ENCODE results near the gene REXO1.

The REXO1 gene

DNA sequence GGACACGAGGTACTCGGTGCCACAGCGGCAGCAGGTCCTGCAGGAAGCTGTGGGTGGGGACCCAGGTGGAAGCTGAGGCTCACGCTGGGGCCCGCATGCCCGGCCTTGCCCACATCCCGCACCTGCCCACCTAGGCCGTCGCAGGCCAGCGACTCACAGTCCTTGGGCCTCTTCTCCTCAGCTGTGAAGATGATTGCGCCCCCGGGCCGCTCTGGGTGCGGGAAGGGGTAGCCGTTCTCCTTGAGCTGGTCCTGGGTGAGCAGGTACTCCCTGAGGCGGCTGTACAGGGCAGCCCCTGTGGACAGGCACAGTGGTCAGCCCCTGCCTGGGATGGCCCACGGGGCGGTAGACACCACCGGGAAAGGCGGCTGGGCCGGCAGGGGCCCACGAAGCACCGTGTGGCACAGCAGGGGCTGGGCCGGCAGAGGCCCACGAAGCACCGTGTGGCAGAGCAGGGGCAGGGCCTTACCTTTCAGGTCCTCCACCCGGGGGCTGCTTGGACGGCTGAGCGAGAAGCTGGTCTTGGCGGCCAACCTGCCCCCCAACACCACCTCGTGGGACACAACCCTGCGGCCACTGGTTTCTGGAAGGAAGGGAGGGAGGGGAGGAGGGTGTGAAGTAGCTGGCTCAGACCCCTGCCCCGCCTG, 29.6 kb downstream of the REXO1 start:
- TF ChIP-seq ZNF426 (tag by site-specific recombination; IDR thresholded peaks at IDR 0.05), result no peak
- TF ChIP-seq, protein P1, sequence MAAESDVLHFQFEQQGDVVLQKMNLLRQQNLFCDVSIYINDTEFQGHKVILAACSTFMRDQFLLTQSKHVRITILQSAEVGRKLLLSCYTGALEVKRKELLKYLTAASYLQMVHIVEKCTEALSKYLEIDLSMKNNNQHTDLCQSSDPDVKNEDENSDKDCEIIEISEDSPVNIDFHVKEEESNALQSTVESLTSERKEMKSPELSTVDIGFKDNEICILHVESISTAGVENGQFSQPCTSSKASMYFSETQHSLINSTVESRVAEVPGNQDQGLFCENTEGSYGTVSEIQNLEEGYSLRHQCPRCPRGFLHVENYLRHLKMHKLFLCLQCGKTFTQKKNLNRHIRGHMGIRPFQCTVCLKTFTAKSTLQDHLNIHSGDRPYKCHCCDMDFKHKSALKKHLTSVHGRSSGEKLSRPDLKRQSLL (tag by site-specific recombination; IDR thresholded peaks at IDR 0.05), result no peak
- no peak for TF ChIP-seq ZNF341 (tag by site-specific recombination; IDR thresholded peaks at IDR 0.05; ENCODE audit: low read depth)
- no peak for TF ChIP-seq ZNF132 (tag by site-specific recombination; IDR thresholded peaks at IDR 0.05; ENCODE audit: borderline replicate concordance)
- no peak for TF ChIP-seq ZNF354C (tag by site-specific recombination; IDR thresholded peaks at IDR 0.05; ENCODE audit: borderline replicate concordance, low read depth)
- TF ChIP-seq, protein P2, sequence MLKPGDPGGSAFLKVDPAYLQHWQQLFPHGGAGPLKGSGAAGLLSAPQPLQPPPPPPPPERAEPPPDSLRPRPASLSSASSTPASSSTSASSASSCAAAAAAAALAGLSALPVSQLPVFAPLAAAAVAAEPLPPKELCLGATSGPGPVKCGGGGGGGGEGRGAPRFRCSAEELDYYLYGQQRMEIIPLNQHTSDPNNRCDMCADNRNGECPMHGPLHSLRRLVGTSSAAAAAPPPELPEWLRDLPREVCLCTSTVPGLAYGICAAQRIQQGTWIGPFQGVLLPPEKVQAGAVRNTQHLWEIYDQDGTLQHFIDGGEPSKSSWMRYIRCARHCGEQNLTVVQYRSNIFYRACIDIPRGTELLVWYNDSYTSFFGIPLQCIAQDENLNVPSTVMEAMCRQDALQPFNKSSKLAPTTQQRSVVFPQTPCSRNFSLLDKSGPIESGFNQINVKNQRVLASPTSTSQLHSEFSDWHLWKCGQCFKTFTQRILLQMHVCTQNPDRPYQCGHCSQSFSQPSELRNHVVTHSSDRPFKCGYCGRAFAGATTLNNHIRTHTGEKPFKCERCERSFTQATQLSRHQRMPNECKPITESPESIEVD (tag by site-specific recombination; IDR thresholded peaks at IDR 0.05), result no peak
- TF ChIP-seq, protein P3, sequence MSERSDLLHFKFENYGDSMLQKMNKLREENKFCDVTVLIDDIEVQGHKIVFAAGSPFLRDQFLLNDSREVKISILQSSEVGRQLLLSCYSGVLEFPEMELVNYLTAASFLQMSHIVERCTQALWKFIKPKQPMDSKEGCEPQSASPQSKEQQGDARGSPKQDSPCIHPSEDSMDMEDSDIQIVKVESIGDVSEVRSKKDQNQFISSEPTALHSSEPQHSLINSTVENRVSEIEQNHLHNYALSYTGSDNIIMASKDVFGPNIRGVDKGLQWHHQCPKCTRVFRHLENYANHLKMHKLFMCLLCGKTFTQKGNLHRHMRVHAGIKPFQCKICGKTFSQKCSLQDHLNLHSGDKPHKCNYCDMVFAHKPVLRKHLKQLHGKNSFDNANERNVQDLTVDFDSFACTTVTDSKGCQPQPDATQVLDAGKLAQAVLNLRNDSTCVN (tag by site-specific recombination; optimal IDR thresholded peaks at IDR 0.05), result no peak
- TF ChIP-seq ZFHX2 (tag by site-specific recombination; conservative IDR thresholded peaks at IDR 0.05), result no peak
- no peak for TF ChIP-seq YY2 (tag by site-specific recombination; IDR thresholded peaks at IDR 0.05)
- no peak for TF ChIP-seq ZNF555 (tag by site-specific recombination; conservative IDR thresholded peaks at IDR 0.05)
- no peak for TF ChIP-seq ZNF76 (tag by site-specific recombination; IDR thresholded peaks at IDR 0.05; ENCODE audit: borderline replicate concordance, low read depth)
- TF ChIP-seq, protein P4, sequence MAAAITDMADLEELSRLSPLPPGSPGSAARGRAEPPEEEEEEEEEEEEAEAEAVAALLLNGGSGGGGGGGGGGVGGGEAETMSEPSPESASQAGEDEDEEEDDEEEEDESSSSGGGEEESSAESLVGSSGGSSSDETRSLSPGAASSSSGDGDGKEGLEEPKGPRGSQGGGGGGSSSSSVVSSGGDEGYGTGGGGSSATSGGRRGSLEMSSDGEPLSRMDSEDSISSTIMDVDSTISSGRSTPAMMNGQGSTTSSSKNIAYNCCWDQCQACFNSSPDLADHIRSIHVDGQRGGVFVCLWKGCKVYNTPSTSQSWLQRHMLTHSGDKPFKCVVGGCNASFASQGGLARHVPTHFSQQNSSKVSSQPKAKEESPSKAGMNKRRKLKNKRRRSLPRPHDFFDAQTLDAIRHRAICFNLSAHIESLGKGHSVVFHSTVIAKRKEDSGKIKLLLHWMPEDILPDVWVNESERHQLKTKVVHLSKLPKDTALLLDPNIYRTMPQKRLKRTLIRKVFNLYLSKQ (tag by site-specific recombination; IDR thresholded peaks at IDR 0.05; ENCODE audit: borderline replicate concordance), result no peak
- TF ChIP-seq ZFP37 (tag by site-specific recombination; IDR thresholded peaks at IDR 0.05), result no peak
- TF ChIP-seq ZNF274 (IDR thresholded peaks at IDR 0.05; ENCODE audit: low read length), result no peak
- no peak for TF ChIP-seq ZNF274 (tag by site-specific recombination; IDR thresholded peaks at IDR 0.05; ENCODE audit: borderline replicate concordance)
- TF ChIP-seq ZNF777 (tag by site-specific recombination; IDR thresholded peaks at IDR 0.05; ENCODE audit: borderline replicate concordance), result no peak
- Histone ChIP-seq H3K4me3 (ENCODE audit: low read depth, low read length) (no peak overlapping the region), H3K9me3 (ENCODE audit: control insufficient read depth, insufficient read depth, low read depth, low read length) (no peaks in the 10 kb centered on the region), H3K36me3 (ENCODE audit: control insufficient read depth in 2 of 2, insufficient read depth in 1 of 2, low read length in 2 of 2) (peaks cover 7 to 83% of the 10 kb centered on the region in 2 experiments; a peak in 2 of 3 replicates), H3K27ac (ENCODE audit: extremely low read depth, low read depth, low read length) (no peak overlapping the region), H3K4me1 (ENCODE audit: control insufficient read depth, insufficient read depth, low read length) (no peaks in the 10 kb centered on the region)
- ChIA-PET CTCF (interaction anchor here (1.1 kb wide), 1 partner anchor 27 kb away, joined by 3 read pairs; no protein-coding TSS in a partner anchor), POLR2A (no interaction called here)

DNA sequence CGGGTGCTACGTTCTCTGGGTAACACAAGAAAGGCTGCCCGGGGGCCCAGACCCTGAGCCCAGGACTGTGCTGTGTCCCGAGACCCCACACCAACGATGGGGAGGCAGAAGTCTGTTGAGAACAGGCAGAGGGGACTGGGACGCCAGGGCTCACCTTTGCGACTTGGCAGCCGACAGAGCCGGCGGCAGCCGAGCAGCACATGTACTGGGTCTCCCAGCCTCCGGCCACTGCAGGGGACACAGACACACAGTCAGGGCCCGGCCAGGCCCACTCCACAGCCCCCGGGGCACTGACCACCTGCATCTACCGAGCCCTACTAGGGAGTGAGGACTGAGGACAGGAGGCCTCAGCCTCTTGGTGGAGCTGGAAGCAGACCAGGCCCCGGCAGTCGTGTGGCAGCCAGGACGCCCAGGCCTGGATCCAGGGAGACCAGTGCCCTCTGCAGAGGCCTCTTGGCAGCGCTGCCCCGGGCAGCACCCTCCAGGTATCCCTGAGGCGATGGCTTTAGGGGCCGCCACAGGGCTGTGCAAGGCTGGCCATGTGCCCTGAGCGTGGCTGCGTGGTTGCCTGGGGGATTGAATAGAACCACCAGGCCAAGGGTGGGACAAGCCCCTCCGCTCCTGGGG, 30.6 kb downstream of the REXO1 start:
- no peaks in the 10 kb centered on the region for H3K9me3 ChIP-seq (ENCODE audit: control insufficient read depth, insufficient read depth, low read depth, low read length)
- H3K36me3 ChIP-seq (ENCODE audit: control insufficient read depth in 2 of 2, insufficient read depth in 1 of 2, low read length in 2 of 2), result peaks cover 7 to 73% of the 10 kb centered on the region in 2 experiments; a peak in 2 of 3 replicates
- POLR2A ChIA-PET, result no interaction called here
- H3K27ac ChIP-seq (ENCODE audit: extremely low read depth, low read depth, low read length), result no peak overlapping the region
- H3K4me1 ChIP-seq (ENCODE audit: control insufficient read depth, insufficient read depth, low read length), result no peaks in the 10 kb centered on the region
- H3K4me3 ChIP-seq (ENCODE audit: low read depth, low read length), result no peak overlapping the region
- CTCF ChIA-PET, result no interaction called here
- TF ChIP-seq SCRT1 (tag by site-specific recombination; IDR thresholded peaks at IDR 0.05; ENCODE audit: borderline replicate concordance), result no peak
- no peak for TF ChIP-seq ZNF404 (tag by site-specific recombination; IDR thresholded peaks at IDR 0.05)
- no peak for TF ChIP-seq BCL11A (tag by site-specific recombination; IDR thresholded peaks at IDR 0.05; ENCODE audit: low read depth)
- TF ChIP-seq, protein P5, sequence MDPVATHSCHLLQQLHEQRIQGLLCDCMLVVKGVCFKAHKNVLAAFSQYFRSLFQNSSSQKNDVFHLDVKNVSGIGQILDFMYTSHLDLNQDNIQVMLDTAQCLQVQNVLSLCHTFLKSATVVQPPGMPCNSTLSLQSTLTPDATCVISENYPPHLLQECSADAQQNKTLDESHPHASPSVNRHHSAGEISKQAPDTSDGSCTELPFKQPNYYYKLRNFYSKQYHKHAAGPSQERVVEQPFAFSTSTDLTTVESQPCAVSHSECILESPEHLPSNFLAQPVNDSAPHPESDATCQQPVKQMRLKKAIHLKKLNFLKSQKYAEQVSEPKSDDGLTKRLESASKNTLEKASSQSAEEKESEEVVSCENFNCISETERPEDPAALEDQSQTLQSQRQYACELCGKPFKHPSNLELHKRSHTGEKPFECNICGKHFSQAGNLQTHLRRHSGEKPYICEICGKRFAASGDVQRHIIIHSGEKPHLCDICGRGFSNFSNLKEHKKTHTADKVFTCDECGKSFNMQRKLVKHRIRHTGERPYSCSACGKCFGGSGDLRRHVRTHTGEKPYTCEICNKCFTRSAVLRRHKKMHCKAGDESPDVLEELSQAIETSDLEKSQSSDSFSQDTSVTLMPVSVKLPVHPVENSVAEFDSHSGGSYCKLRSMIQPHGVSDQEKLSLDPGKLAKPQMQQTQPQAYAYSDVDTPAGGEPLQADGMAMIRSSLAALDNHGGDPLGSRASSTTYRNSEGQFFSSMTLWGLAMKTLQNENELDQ (tag by site-specific recombination; IDR thresholded peaks at IDR 0.05; ENCODE audit: low read depth), result no peak
- TF ChIP-seq, protein P3 (tag by site-specific recombination; optimal IDR thresholded peaks at IDR 0.05), result no peak

Data from HEK293 (cell line).